Measurements from ENCODE around the gene SLIT1. TPM values are rescaled to one million over a fixed set of nuclear protein-coding genes. Genes with fewer than 3 reads are reported as not detected.

The SLIT1 gene
- total RNA-seq, 4 donors from 2014 or later = 0.04 to 0.13 TPM; not detected in 2

GRCh38 chr10:97005349-97005748, 180.4 kb downstream of the SLIT1 start:
- Histone ChIP-seq H3K9me3 (peaks cover 0 to 11% (median 0%) of the 10 kb centered on the region in 3 donors), H3K27ac (no peak overlapping the region), H3K4me3 (no peak overlapping the region), H3K4me1 (no peaks in the 10 kb centered on the region), H3K27me3 (no peaks in the 10 kb centered on the region), H3K36me3 (no peaks in the 10 kb centered on the region)
- ATAC-seq = no peak
- 100% methylated on average over 1 of the region's 5 CpGs for WGBS, 2 donors (ENCODE audit: low coverage in 1 of 2)
- TF ChIP-seq POLR2A (IDR thresholded peaks at IDR 0.05) (no peak), POLR2AphosphoS5 (IDR thresholded peaks at IDR 0.05) (no peak), EP300 (IDR thresholded peaks at IDR 0.05) (no peak), CTCF (IDR thresholded peaks at IDR 0.05) (no peak)

DNA sequence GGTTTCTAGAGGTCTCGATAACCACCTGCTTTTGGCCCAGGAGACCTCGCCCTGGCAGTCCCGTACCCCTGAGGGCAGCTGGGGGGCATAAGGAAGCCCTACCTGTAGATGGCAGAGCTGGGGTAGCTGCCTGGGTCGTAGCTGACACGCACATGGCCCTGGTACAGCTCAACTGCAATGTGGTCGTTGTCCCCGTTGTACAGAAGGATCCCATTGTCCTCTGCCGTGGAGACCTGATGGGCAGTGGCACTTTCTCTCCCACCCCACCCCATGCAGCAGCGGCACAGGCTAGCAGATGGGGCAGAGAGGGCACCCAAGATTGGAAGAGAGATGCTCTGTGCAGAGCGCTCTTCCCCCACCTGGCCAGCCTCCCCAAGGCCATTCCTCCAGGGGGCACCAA, 181.2 kb downstream of the SLIT1 start:
- H3K4me1 ChIP-seq = no peaks in the 10 kb centered on the region
- no peaks in the 10 kb centered on the region for H3K27me3 ChIP-seq
- no peak overlapping the region for H3K27ac ChIP-seq
- peaks cover 0 to 11% (median 0%) of the 10 kb centered on the region in 3 donors for H3K9me3 ChIP-seq
- ATAC-seq = no peak
- WGBS, 2 donors (ENCODE audit: low coverage in 1 of 2) = 100% methylated on average over 1 of the region's 10 CpGs; no CpG with 5 or more reads in 1 of the 2 donors
- TF ChIP-seq POLR2AphosphoS5 (IDR thresholded peaks at IDR 0.05) = no peak
- TF ChIP-seq POLR2A (IDR thresholded peaks at IDR 0.05) = no peak
- no peak for TF ChIP-seq EP300 (IDR thresholded peaks at IDR 0.05)
- no peak for TF ChIP-seq CTCF (IDR thresholded peaks at IDR 0.05)
- H3K36me3 ChIP-seq = no peaks in the 10 kb centered on the region
- H3K4me3 ChIP-seq = no peak overlapping the region

DNA sequence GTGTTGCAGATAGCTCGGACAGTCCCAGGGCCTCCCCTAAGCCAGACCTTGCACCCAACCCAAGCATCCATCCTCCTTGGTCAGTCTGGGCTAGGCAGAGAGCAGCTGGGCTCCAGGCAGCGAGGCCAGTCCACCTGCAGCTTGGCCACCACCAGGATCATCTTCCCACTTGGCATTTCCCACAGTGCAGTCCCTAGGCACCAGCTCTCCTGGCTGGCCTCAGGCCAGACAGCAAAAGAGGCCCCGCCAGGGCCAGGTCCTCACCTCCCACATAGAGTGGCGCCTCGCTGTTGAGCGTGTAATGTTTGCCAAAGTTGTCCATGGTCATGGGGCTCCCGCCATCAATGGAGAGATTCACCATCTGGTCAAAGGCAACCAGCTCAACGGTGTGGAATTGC, 182.0 kb downstream of the SLIT1 start:
- 40% methylated on average over 1 of the region's 8 CpGs; no CpG with 5 or more reads in 1 of the 2 donors for WGBS, 2 donors (ENCODE audit: low coverage in 1 of 2)
- ATAC-seq = no peak

DNA sequence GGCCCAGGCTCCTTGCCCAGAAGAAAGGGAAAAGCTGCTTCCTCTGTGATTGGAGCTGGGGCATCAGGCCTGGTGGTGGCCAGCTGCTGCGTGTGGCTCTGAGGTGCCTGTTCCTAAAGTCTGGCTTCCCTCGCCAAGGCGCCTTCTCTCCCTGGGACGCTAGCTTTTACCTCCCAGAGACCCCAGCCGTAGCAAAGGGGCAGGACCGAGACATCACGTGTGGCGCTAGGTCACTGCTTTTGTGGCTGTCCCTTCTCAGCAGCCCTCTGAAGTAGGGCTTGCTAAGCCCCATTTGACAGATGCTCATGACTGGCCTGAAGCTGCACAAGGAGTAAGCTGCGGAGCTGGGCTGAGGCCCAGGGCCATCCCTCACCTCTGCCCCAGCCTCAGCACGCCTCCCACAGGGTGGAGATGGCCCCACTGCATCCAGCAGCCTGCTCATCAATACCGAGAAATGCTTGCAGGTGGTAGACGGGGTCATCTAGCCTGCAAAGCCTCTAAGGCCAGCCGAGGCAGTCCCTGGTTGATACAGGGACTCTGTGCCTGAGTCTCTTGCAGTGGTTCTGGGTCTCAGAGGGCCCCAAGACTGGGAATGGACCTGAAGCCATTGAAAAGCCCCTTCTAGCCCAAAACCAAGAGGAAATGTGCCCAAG, 182.5 kb downstream of the SLIT1 start:
- peaks cover 0 to 10% (median 0%) of the 10 kb centered on the region in 3 donors for H3K9me3 ChIP-seq
- WGBS, 2 donors (ENCODE audit: low coverage in 1 of 2) = 94% methylated on average over 6 of the region's 13 CpGs; no CpG with 5 or more reads in 1 of the 2 donors
- H3K27me3 ChIP-seq = no peaks in the 10 kb centered on the region
- TF ChIP-seq CTCF (IDR thresholded peaks at IDR 0.05) (no peak), POLR2A (IDR thresholded peaks at IDR 0.05) (no peak), POLR2AphosphoS5 (IDR thresholded peaks at IDR 0.05) (no peak), EP300 (IDR thresholded peaks at IDR 0.05) (no peak)
- no peak overlapping the region for H3K4me3 ChIP-seq
- H3K27ac ChIP-seq = no peak overlapping the region
- no peak for ATAC-seq
- no peaks in the 10 kb centered on the region for H3K36me3 ChIP-seq
- no peaks in the 10 kb centered on the region for H3K4me1 ChIP-seq

More for the DNA sequence above, 182.0 kb downstream of the SLIT1 start:
- Histone ChIP-seq H3K27ac (no peak overlapping the region), H3K9me3 (peaks cover 0 to 11% (median 0%) of the 10 kb centered on the region in 3 donors), H3K4me3 (no peak overlapping the region), H3K4me1 (no peaks in the 10 kb centered on the region), H3K27me3 (no peaks in the 10 kb centered on the region), H3K36me3 (no peaks in the 10 kb centered on the region)
- no peak for TF ChIP-seq CTCF (IDR thresholded peaks at IDR 0.05)
- no peak for TF ChIP-seq EP300 (IDR thresholded peaks at IDR 0.05)
- TF ChIP-seq POLR2AphosphoS5 (IDR thresholded peaks at IDR 0.05) = no peak
- no peak for TF ChIP-seq POLR2A (IDR thresholded peaks at IDR 0.05)

GRCh38 chr10:97002670-97003069, 183.1 kb downstream of the SLIT1 start:
- H3K27ac ChIP-seq = no peak overlapping the region
- no peaks in the 10 kb centered on the region for H3K27me3 ChIP-seq
- H3K36me3 ChIP-seq = no peaks in the 10 kb centered on the region
- H3K9me3 ChIP-seq = peaks cover 0 to 4% (median 0%) of the 10 kb centered on the region in 3 donors
- no peaks in the 10 kb centered on the region for H3K4me1 ChIP-seq
- TF ChIP-seq POLR2AphosphoS5 (IDR thresholded peaks at IDR 0.05) (no peak), EP300 (IDR thresholded peaks at IDR 0.05) (no peak), POLR2A (IDR thresholded peaks at IDR 0.05) (no peak), CTCF (IDR thresholded peaks at IDR 0.05) (no peak)
- H3K4me3 ChIP-seq = no peak overlapping the region
- 80 to 100% methylated on average over 1 to 2 of the region's 16 CpGs for WGBS, 2 donors (ENCODE audit: low coverage in 1 of 2)
- no peak for ATAC-seq
